GM12878 (cell line): Measurements from ENCODE around the gene LRRC19. TPM values are rescaled to one million over a fixed set of nuclear protein-coding genes. Genes with fewer than 3 reads are reported as not detected.

ENCODE experiments used
- ATAC-seq: fragments of 200-7000 bp; cut with Tn5 transposase; 3 replicates; pipeline ENCODE4 v1.9.1; 2020; ENCODE audit warnings: mild to moderate bottlenecking, moderate library complexity
- BruUV-seq: library from RNA; stranded (reverse); fragments of 400-500 nt; replicated peaks from 2 replicates; lab custom pipeline; 2021; lab: Mats Ljungman, UMichigan
- CTCF ChIA-PET: fragments of 300-600 bp; sonication (Branson Sonifier 250); formaldehyde crosslinking; extraction: SDS; loops from one replicate; lab custom pipeline; 2021; ENCODE audit warnings: inconsistent platforms; lab: Yijun Ruan, JAX
- POLR2A ChIA-PET: fragments of 350-600 bp; formaldehyde crosslinking; extraction: SDS; loops from one replicate; lab custom pipeline; 2021; ENCODE audit warnings: inconsistent platforms; lab: Charles Lee
- RAD21 ChIA-PET: fragments of 300-600 bp; sonication (Branson Sonifier 250); formaldehyde crosslinking; loops from one replicate; lab custom pipeline; 2023; ENCODE audit warnings: antibody characterized with exemption; ENCODE audit not compliant: unreplicated experiment; lab: Charles Lee
- SMC1A ChIA-PET: fragments of 300-600 bp; sonication (Branson Sonifier 250); formaldehyde crosslinking; loops from one replicate; lab custom pipeline; 2023; ENCODE audit not compliant: unreplicated experiment, uncharacterized antibody; lab: Charles Lee
- DNase-seq: peaks from one replicate; pipeline ENCODE4 v3.0.0-alpha.2; 2011; ENCODE audit warnings: low read depth, low spot score
- FAIRE-seq: peaks from 3 replicates; lab custom pipeline; 2011; peaks lifted over from hg19 to GRCh38; lab: Jason Lieb, UNC
- H2AFZ ChIP-seq: 2 replicates; pipeline ENCODE4 v1.6.0; 2011; ENCODE audit warnings: low read depth, low read length, control low read depth; ENCODE audit not compliant: control insufficient read depth
- H3K27ac ChIP-seq: 2 replicates; pipeline ENCODE4 v1.5.1; 2011; ENCODE audit warnings: control low read depth; ENCODE audit not compliant: control insufficient read depth, insufficient read depth
- H3K27me3 ChIP-seq, 2 experiments: replicated peaks in 1 of 2; 2 replicates each; pipeline versions ENCODE4 v1.6.0 to v1.6.1; 2011; ENCODE audit warnings: low read length in 1 of 2; ENCODE audit not compliant: control insufficient read depth in 2 of 2, insufficient read depth in 2 of 2
- H3K36me3 ChIP-seq, 2 experiments: 2 replicates each; pipeline ENCODE4 v1.5.1; 2011; ENCODE audit warnings: low read length in 1 of 2; ENCODE audit not compliant: control insufficient read depth in 2 of 2, insufficient read depth in 2 of 2
- H3K4me1 ChIP-seq: 2 replicates; pipeline ENCODE4 v1.6.1; 2011; ENCODE audit warnings: mild to moderate bottlenecking, low read length, moderate library complexity, mixed read lengths; ENCODE audit not compliant: control insufficient read depth, insufficient read depth
- H3K4me2 ChIP-seq: 2 replicates; pipeline ENCODE4 v1.6.0; 2011; ENCODE audit warnings: control low read depth; ENCODE audit not compliant: control insufficient read depth, insufficient read depth
- H3K4me3 ChIP-seq: fragments of 200-600 bp; sonication (generic); 2 replicates; pipeline ENCODE4 v1.5.1; 2016
- H3K79me2 ChIP-seq: 2 replicates; pipeline ENCODE4 v1.6.0; 2011; ENCODE audit warnings: low read length; ENCODE audit not compliant: control insufficient read depth, insufficient read depth
- H3K9ac ChIP-seq: 2 replicates; pipeline ENCODE4 v1.8.0; 2011; ENCODE audit warnings: low read length, control low read depth, mixed read lengths; ENCODE audit not compliant: control insufficient read depth, insufficient read depth
- H3K9me3 ChIP-seq: replicated peaks from 3 replicates; pipeline ENCODE4 v1.5.1; 2011; ENCODE audit warnings: mild to moderate bottlenecking, low read length; ENCODE audit not compliant: control insufficient read depth, insufficient read depth
- H4K20me1 ChIP-seq: 2 replicates; pipeline ENCODE4 v1.6.0; 2011; ENCODE audit not compliant: control insufficient read depth, insufficient read depth
- ATF7 ChIP-seq: fragments of 450-650 bp; IDR thresholded peaks from 2 replicates; pipeline ENCODE4 v1.6.1; 2016; ENCODE audit warnings: low read depth, mild to moderate bottlenecking
- BRCA1 ChIP-seq: IDR thresholded peaks from 2 replicates; pipeline ENCODE4 v1.6.1; 2011; ENCODE audit warnings: low read depth, low read length, improper control_type of control experiment
- CHD4 ChIP-seq: fragments of 200-600 bp; sonication (generic); IDR thresholded peaks from 2 replicates; pipeline ENCODE4 v1.6.1; 2016; ENCODE audit warnings: mild to moderate bottlenecking
- RBBP5 ChIP-seq: fragments of 200-600 bp; sonication (generic); conservative IDR thresholded peaks from 2 replicates; pipeline ENCODE4 v1.6.1; 2016
- SUZ12 ChIP-seq: fragments of 200-600 bp; sonication (generic); IDR thresholded peaks from one replicate; pipeline ENCODE4 v1.6.1; 2018; ENCODE audit warnings: antibody characterized with exemption, mild to moderate bottlenecking; ENCODE audit not compliant: unreplicated experiment
- TCF12 ChIP-seq: IDR thresholded peaks from 2 replicates; pipeline ENCODE4 v1.6.1; 2011; ENCODE audit warnings: low read depth, mild to moderate bottlenecking, low read length
- ZNF24 ChIP-seq: fragments of 450-650 bp; IDR thresholded peaks from 2 replicates; pipeline ENCODE4 v1.6.1; 2017; ENCODE audit warnings: antibody characterized with exemption, mild to moderate bottlenecking
- in situ Hi-C: fragments of 300-500 bp; cut with MboI; formaldehyde crosslinking; loops from 9 replicates; pipeline ENCODE4 v1.14.3; 2018; ENCODE audit warnings: mixed read lengths
- intact Hi-C: fragments of 100-400 bp; cut with micrococcal nuclease; formaldehyde crosslinking; loops from one replicate; pipeline ENCODE4 v1.14.2; 2022; ENCODE audit not compliant: unreplicated experiment
- polyA plus RNA-seq, 11 experiments: library from polyadenylated mRNA; depleted of rRNA in 4 of 11; unstranded in 6 of 11; stranded (reverse) in 5 of 11; fragments of >200 nt; fragmentation: Nextera tagmentation in 4 of 11; fragmentation: Illumina TruSeq in 1 of 11; extraction: Ambion mirVana in 4 of 11; extraction: Trizol in 1 of 11; gene quantifications; 1 replicate in 1 of 11; 2 replicates in 10 of 11; pipeline versions ENCODE4 v1.2.1 to v1.2.3, GENCODE V29; 2011 to 2016; ENCODE audit warnings: inconsistent platforms in 2 of 11, missing spikeins in 2 of 11, low read depth in 1 of 11
- total RNA-seq, 4 experiments: library from RNA; depleted of rRNA in 3 of 4; stranded (reverse); fragments of >200 nt in 3 of 4; fragmentation: Illumina TruSeq in 1 of 4; extraction: Trizol in 1 of 4; gene quantifications; 2 replicates each; pipeline versions ENCODE4 v1.2.1 to v1.2.3, GENCODE V29; 2013 to 2021
- TF ChIP-seq, protein P1 (sequence below): fragments of 450-650 bp; IDR thresholded peaks from 2 replicates; pipeline ENCODE4 v1.6.1; 2017; ENCODE audit warnings: mild to moderate bottlenecking

LRRC19 gene
- total and polyA plus RNA-seq, 10 of the 15 experiments (the other 5 are each of a cell fraction or from before 2014, with no cell fraction given), result 0.02 to 0.20 (median 0.08) TPM; not detected in 6

DNA sequence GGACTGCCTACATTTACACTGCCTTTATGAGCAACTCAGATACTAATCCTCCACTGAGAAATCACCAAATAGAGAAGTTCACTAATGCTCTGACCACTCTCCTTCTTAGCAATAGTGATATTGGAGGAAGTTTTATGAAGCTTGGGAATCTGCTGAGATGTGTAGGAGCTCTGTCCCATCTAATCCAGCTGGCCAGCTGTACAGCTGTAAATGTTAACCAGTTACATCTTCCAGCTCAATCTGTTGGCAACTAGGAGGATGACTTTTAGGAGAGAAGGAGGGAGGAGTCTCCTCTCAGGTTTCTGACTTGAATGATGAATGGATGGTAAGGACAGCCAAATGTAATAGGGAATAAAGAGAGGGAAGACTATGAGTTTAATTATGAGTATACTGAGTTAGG, 36.3 kb upstream of the LRRC19 start:
- no TSS peak for BruUV-seq
- no peaks in the 10 kb centered on the region for H3K79me2 ChIP-seq
- no peak for FAIRE-seq
- no peaks in the 10 kb centered on the region for H3K9me3 ChIP-seq
- CTCF ChIA-PET, result no interaction called here
- no peaks in the 10 kb centered on the region for H3K27me3 ChIP-seq
- no peaks in the 10 kb centered on the region for H3K36me3 ChIP-seq
- TF ChIP-seq RBBP5 (no peak), BRCA1 (no peak), SUZ12 (no peak), CHD4 (no peak), ATF7 (no peak), TCF12 (no peak), ZNF24 (no peak)
- TF ChIP-seq, protein P1, sequence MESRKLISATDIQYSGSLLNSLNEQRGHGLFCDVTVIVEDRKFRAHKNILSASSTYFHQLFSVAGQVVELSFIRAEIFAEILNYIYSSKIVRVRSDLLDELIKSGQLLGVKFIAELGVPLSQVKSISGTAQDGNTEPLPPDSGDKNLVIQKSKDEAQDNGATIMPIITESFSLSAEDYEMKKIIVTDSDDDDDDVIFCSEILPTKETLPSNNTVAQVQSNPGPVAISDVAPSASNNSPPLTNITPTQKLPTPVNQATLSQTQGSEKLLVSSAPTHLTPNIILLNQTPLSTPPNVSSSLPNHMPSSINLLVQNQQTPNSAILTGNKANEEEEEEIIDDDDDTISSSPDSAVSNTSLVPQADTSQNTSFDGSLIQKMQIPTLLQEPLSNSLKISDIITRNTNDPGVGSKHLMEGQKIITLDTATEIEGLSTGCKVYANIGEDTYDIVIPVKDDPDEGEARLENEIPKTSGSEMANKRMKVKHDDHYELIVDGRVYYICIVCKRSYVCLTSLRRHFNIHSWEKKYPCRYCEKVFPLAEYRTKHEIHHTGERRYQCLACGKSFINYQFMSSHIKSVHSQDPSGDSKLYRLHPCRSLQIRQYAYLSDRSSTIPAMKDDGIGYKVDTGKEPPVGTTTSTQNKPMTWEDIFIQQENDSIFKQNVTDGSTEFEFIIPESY, result no peak
- SMC1A ChIA-PET, result no interaction called here
- H3K27ac ChIP-seq, result no peak overlapping the region
- intact Hi-C loops, result no loop called here
- POLR2A ChIA-PET, result no interaction called here
- no peak overlapping the region for H3K9ac ChIP-seq
- no peaks in the 10 kb centered on the region for H4K20me1 ChIP-seq
- no peak overlapping the region for H3K4me2 ChIP-seq
- in situ Hi-C loops, result no loop called here
- no peak overlapping the region for H3K4me3 ChIP-seq
- H3K4me1 ChIP-seq, result no peaks in the 10 kb centered on the region
- no peak overlapping the region for H2AFZ ChIP-seq
- no peak for ATAC-seq
- no peak for DNase-seq
- RAD21 ChIA-PET, result no interaction called here
